ENCODE data around the gene SRSF2.
"Not testable (repeated sequence)": the region's sequence is repeated elsewhere in the genome, so short reads cannot be mapped to it uniquely, and the experiment has no call there.

Gene SRSF2

DNA sequence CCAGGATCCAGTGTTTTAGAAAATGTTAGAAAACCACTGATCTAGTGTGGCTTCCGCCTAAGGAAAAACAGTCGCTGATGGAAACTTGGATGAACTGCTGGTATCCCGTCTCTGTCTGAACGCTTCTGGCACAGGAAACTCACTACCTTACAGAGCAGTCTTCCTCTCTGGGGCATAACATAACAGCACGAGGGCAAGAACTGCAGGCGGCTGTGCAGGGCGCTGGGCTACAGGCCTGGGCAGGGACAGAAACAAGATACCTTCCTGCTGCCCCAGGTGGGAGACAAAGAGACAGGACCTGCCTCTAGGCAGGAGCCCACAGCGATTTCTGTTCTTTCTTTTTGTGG, 36.9 kb downstream of the SRSF2 start:
- DNase-seq, result no peak

DNA sequence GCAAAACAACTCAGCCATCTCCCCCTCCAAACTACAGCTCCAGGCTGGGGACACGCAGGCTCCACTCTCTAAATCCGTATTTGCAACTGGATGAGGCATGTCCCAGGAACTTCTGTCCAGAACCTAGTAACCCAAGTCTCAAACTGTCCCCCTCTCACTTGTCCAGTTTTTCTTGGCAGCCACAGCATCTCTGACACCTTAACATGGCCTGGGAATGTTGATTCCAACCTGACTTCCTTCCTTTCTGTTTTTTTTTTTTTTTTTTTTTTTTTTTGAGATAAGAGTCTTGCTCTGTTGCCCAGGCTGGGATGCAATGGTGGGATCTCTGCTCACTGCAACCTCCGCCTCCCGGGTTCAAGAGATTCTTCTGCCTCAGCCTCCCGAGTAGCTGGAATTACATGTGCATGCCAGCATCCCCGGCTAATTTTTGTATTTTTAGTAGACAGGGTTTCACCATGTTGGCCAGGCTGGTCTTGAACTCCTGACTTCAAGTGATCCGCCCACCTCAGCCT, 38.6 kb downstream of the SRSF2 start:
- DNase-seq, result not testable (repeated sequence)

DNA sequence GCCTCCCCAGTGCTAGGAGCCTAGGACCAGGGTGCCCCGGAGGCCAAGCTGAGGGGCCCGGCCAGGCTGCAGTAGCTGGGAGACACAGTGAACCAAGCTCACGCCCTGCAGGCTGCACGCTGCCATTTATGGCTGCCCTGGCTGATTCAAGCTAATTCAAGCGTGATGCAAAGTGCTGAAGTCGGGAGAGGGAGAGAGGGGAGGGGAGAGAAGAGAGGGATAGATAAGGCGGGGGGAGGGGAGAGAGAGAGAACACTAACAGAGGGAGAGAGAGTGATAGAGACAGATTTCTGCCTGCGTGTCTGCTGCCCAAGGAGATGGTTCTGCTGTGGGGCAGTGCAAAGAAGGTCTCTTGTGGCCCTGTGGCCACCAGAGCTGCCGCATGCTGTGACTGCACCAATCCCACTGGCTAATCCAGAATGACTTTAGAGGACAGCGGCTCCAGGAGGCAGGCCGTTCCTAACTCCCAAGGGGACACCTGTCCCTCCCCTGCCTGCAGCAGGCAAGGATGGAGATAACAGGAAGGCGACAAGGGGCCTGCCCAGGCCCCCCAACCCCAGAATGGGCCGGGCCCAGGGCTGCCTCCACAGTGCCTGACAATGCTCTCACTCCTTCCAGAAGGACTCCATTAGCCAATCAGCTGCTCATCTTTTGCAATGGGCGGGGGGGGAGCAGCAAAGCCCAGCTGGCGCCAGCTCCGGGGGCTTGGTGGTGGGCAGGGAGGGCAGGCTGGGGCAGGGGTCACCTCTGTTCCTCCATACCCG, 39.2 kb downstream of the SRSF2 start:
- DNase-seq, result no peak

DNA sequence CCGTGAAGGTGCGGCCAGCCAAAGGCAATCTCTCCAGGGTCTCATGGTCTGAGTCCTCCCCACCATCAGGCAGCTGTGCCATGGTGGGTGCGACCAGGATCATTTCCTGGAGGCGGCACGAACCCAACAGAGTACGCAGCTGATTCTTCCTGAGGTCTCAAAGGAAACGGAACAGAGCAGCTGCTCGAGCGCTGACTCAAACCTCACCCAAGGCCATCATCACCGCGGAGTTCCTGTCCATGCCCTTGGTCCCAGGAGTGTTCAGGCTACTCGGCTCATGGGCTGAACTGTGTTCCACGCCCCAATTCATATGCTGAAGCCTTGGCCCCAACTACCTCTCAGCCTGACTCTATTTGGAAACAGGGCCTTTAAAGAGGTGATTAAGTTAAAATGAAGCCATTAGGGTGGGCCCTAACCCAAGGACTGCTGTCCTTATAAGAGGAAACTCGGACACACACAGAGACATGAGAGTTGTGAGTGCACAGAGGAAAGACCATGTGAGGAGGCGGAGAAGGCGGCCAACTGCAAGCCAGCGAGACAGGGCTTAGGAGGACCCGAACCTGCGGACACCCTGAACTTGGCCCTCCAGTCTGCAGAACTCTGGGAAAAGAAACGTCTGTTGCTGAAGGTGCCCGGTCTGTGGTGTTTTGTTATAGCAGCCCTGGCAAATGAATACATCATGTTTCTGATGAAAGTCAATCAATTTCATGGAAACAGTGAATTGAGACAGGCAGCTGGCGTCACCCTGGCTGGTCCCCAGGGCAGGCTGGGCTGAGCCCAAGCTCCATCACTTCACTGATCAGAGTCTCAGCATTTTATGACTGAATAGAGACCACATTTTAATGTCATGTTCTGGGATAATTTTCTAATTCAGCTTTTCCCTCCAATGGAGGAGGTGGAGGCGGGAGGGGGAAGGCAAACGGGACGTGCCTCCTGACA, 40.1 kb downstream of the SRSF2 start:
- DNase-seq, result no peak

DNA sequence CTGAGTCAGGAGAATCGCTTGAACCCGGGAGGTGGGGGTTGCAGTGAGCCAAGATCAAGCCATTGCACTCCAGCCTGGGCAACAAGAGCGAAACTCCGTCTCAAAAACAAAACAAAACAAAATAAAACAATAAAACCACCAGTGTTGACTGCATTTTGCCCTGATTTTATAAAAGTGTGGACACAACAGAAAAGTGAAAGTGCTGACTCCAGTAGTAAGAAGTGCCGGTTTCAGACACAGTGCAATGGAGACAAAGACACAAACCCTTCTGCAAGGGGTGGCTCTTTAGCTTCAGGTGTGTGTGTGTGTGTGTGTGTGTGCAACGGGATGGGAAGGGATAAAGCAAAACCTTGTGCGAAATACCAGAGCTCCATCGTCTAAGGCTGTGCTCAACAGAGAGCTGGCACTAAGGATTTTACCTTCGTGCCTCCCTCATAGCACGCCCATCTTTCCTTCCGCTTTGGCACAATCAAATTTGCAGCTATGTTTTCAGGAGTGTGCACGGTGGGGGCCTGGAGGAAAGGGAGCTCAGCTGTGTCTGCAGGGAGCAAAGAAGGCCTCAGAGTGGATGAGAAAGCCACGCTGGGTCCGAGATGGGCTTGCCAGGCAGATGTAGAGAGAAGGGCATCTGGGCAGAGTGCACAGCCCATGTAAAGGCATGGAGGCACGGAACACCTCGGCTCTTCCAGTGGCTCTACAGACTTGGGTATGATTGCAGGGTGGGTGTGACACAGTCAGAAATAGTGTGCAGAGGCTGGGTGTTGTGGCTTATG, 41.9 kb downstream of the SRSF2 start:
- no peak for DNase-seq

DNA sequence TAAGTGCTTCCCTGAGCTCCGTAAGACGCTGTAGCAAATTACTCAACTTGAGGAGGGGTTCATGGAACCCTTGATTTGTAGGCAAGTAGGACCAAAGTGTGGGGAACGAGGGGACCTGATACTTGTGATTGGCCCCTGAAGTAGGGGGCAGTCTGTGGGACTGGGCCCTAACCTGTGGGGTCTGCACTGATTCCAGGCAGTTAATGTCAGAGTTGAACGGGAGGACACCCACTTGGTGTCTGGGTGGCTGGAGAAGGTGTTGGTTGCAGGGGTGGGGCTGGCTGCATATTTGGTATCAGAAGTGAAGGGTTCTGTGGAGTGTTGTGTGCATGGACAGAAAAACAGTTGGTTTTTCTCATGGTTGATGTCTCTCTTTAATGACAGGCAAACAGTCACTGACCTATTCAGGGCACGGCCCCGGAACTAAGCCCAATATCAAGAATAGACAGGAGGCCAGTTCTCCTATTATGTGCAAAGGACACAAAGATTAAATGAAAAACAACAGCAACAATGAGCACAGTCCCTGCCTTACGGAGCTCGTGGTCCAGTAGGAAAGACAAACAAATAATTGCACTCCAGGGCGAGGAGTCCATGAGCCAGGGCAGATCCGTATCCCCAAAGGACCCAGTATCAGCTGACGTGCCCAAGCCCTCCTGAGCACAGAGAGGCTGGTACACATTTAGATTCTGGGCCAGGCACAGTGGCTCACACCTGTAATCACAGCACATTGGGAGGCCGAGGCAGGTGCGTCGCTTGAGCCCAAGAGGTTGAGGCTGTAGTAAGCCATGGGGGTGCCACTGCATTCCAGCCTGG, 45.5 kb downstream of the SRSF2 start:
- no peak for DNase-seq

DNA sequence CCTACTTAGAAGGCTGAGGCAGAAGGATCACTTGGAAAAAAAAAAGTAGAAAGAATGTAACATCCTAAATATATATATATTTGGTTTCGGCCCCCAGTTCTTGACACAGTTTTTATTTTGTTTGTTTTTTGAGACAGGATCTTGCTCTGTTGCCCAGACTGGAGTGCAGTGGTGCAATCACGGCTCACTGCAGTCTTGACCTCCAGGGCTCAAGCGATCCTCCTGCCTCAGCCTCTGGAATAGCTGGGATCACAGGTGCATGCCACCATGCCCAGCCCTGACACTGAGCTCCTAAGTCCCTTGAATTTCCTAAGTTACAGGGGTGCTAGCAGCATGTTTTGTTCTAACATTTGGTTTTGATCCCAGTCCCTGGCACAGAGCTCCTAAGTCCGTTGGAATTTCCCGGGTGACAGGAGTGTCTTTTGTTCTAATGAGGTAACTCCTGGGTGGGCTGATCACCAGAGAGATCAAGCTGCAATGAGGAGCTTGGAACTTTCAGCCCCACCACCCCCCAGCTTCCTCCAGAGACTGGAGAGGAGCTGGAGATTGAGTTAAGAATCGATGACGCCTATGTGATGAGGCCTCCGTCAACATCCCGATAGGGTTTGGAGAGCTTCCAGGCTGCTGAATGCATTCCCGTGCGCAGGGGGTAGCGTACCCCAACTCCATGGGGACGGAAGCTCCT, 46.4 kb downstream of the SRSF2 start:
- no peak for DNase-seq

DNA sequence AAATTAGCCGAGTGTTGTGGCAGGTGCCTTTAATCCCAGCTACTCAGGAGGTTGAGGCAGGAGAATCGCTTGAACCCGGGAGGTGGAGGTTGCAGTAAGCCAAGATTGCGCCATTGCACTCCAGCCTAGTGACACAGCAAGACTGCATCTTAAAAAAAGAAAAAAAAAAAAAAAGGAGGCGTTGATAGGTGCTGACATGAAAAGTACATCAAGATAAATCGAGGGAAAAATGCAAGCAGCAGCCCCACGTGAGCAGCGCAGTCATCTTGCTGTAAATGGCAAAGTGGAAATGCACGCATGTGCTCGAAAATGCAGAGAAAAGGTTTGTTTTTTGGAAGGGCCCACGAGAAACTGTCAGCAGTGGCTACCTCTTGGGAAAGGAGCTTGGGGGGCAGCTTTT, 47.3 kb downstream of the SRSF2 start:
- DNase-seq, result no peak

DNA sequence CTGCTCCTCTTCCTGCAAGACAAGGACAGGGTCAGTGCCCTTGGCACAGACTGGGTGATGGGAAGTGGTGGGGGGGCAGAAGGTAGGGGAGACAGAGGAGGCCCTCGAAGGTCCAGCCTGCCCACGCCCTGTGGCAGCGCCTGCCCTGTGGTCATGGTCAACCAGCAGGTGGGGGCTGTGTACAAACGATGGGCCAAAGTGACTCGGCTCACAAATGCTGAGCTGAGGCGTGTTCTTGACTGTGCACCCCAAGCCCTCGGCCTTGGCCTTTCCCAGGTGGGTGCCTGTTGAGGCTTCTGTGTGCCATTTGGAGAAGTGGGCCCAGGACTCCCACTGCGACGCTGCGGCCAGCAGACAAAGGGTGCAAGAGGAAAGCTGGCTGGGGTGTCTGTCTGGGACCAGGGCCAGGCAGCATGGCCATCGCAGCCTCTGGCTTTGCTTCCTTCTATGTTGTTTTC, 48.9 kb downstream of the SRSF2 start:
- no peak for DNase-seq

DNA sequence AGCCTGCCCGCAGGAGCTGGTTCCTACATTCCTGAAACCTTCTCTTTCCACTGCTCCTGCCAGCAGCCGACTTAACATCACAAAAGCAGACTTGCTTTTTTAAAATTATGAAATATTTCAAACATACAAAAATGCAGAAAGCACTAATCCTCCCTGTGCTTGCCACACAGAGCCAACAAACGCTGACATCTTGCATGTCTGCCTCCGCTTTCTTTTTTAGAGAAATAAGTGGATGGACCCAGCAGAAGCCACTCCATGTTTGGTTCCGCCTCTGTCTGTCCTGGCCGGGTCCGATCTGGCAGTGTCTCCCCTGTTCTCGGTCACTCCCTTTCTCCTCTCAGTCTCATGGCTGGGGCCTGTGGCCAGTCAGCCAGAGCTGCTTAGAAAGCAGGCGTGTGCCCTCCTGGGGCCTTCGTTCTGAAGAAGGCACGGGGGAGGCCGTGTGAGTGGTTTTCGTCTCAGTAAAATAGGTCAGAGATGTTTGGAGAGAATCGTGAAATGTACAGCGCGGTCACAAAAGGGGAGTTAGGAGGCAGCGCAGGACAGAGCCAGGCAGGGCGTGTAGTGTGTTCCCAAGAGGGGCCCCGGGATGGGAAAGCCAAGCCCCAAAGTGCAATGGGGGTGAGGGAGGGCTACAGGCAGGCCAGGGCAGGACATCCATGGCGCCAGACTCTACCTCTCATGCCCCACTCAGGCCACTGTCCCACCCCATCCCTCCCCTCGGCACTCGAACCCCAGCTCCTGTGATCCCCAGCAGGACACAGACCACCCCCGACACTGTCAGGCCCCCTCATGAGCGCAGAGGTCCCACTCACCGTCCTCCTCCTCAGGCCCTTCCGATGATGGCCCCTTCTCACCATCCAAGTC, 49.6 kb downstream of the SRSF2 start:
- no peak for DNase-seq

DNA sequence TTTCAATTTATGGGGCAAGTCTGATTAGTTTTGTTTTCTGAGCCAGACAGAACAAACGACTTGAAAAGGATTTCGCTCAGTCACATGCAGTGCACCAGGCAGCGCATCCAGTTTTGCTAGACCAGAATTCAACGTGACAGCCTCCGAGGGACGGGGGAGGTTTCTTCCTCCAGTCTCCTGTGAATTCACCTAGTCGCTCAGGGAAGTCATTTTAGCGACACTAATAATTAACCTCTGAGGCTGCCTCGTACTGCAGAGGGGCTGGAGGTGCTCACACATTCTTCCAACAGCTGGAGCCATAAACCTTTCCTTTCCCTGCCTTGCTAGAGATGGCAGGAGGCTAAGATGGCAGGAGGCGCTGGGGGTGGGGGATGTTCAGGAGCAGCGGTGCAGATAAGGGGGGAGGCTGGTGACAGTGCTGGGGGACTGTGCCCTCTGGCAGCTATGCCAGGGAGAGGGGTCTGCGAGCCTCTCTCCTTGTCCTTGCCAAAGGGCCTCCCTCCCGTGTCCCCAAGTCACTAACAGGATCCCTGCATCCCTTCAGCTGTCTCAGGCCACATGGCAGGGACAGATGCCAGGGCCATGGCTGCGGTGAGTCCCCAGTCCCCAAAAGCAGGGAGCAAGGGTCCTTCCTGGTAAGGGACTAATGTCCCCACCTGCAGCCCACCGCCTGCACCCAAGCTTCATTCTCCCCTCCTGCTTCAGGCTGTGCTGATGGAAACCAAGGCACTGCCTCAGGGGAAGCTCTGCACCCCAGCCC, 50.4 kb downstream of the SRSF2 start:
- no peak for DNase-seq

DNA sequence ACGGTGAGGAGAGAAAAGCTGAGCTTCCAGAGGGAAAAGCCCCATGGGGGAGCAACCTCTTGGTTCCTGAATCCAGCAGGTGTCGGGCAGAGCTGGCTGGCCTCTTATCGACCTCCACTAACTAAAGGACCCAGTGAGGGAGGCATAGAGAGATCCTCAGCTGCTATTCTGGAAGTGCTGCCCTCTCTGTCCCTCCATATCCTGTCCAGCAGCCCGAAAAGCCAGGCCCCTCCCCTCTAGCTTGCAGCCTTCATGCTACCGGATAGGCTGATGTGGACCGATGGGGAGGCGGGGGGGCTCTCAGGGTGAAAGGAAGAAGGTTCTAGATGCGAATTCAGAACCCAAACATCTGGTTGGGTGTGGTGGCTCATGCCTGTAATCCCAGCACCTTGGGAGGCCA, 51.3 kb downstream of the SRSF2 start:
- DNase-seq, result no peak

DNA sequence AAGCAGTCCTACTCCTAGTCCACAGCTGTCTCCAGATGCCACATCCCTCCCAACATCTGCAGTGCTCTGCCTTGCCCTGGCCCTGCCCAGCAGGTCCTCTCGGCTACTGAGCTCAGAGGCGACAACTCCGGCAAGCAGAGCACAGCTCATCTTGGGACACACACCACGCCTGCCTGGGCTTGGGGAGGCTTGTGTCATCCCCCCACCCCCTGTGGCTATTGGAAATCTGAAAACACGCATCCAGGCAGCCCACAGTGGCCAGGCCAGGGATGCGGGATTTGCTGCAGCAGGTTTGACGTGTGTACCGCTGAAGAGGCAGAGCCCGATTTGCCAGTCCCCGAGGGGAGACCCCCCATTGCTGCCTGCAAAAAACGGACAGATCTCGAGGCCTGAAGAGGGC, 51.8 kb downstream of the SRSF2 start:
- no peak for DNase-seq

DNA sequence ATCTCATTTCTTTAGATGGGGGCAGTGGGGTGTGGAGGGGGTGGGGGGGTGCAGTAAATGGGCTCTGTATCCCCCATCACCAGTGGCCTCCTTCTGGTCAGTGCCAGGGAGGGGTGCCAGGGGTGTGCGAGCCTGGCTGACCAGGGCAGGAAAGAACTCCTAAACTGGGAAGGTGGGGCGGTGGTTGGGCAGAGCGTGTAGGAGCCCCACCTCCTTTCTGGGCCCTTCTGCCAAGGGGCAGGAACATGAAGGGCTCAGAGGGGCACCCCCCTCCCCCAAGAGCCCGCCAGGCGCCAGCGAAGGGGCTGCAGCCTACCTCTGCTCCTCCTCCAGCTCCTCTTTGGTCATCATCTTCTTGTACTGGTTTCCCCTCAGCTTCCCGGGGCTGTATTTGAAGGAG, 52.4 kb downstream of the SRSF2 start:
- no peak for DNase-seq
